Stimulated activated CD4-positive, alpha-beta T cell treated with anti-CD3 and anti-CD28 coated beads, Interleukin-15, amount 100 ng/mL, for 24 hours (primary cell): ENCODE data around the gene RECQL.
A peak's percentile ranks its signal among the peaks of the same experiment; 100 is the strongest.

Experiments used
- DNase-seq: peaks from one replicate; pipeline ENCODE4 v3.0.0-alpha.2; 2020

The RECQL gene, protein sequence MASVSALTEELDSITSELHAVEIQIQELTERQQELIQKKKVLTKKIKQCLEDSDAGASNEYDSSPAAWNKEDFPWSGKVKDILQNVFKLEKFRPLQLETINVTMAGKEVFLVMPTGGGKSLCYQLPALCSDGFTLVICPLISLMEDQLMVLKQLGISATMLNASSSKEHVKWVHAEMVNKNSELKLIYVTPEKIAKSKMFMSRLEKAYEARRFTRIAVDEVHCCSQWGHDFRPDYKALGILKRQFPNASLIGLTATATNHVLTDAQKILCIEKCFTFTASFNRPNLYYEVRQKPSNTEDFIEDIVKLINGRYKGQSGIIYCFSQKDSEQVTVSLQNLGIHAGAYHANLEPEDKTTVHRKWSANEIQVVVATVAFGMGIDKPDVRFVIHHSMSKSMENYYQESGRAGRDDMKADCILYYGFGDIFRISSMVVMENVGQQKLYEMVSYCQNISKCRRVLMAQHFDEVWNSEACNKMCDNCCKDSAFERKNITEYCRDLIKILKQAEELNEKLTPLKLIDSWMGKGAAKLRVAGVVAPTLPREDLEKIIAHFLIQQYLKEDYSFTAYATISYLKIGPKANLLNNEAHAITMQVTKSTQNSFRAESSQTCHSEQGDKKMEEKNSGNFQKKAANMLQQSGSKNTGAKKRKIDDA

DNA sequence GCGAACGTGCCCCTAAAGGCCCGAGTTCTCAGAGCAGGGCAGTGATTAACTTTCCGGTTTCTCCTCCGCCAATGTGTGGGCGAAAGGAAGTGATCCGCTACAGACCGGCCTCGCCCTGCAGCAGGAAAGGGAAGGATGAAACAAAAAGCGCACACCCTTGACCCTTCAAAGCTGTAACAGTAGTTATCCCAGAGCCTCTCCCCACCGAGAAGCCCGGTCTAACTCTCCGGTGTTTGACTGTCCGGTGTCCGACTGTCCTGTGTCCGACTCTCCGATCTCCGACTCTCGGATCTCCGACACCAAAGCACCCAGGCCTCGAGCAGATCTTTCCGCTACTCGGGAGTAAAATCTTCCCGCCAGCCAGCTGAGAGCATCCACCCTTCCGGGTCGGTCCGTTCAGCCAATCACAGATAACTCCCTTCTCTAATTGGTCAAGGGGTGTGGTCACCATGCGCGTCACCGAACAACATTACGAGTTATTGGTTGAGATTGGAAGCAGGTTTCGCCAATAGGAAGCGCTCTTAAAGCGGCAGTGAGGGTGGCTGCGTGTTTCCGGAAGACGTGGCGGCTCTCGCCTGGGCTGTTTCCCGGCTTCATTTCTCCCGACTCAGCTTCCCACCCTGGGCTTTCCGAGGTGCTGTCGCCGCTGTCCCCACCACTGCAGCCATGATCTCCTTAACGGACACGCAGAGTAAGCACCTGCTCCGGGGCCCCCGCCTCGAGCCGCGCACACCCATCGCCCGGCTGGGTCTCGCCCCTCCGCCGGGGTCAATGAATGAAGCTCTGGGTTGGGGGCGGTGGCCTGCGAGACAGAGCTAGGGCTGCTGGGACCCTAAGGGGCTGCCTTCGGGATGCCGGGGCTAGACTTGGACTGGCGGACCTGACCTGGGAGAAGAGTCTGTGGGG, at the start of gene RECQL, which contains the start of gene GOLT1B:
Gene RECQL (minus strand): TSS at position 378 of the 906 bp plus-strand sequence. CDS start 2,065 bp downstream, outside the sequence.
Gene GOLT1B (plus strand): TSS at position 532 of the 906 bp plus-strand sequence. CDS start 135 bp downstream, at position 667.
- DNase-seq: peak; percentile 91

DNA sequence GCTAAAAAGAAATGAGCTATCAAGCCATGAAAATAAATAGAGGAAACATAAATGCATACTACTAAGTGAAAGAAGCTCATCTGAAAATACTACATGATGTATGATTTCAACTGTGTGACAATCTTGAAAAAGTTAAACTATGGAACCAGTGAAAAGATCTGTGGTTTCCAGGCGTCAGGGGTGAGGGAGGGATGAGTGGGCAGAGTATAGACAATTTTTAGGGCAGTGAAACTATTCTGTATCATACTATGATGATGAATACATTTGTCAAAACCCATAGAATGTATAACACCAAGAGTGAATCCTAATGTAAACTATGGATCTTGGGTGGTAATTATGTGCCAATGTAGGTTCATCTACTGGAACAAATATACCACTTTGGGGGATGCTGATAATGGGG, 46.0 kb upstream of the RECQL start:
- DNase-seq: peak; percentile 40

DNA sequence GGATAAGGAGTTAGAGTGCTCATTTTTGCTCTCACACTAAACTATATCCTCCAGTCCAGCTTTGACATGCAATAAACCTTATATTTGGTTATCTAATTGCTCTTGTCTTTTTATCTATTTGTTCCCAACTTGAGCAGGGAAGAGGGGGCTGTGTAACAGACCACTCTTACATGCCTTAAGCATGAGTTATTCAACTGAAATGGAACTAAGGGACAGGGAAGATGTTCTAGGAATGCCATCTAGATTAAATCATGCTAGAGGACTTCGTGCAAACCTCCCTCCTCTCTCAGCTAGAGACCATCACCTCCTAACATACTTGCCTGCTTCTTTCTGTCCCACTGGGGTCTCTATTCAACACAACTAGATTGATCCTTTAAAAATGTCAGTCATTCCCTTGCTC, 45.3 kb upstream of the RECQL start:
- no peak for DNase-seq

DNA sequence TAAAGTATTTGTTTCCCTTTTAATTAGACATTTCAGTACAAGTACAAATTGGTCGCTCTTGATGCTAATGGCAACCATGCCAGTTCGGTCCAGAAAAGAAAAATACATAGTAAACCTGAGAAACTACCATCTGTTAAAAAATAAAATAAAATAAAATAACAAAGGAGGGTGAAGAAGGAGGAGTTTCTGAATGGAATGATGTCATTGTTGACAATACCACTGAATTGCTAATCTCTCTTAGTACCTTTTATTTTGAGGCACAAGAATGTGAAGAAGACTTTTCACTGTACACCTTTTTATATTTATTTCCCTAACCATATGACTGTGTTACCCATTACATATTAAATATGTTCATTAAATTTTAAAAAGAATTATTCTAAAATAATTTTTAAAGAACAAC, 44.1 kb upstream of the RECQL start:
- no peak for DNase-seq

DNA sequence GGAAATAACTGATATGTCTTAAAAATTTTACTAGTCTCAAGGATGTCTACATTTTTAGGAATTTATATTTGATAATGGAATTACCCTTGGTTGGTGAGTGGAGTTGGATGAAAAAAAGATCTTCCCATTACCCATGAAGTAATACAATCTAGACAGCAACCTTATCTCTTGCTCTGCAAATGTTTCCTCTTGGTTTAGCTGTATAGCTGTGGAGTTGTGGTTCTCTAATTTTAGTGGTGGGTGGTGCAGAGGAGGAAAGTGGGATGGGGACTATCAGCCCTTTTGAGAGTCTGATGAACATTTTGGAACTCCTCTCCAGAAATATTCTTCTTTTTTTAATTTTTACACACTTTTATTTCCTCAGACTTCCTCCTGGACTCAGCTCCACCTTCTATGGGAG, 41.7 kb upstream of the RECQL start:
- no peak for DNase-seq

DNA sequence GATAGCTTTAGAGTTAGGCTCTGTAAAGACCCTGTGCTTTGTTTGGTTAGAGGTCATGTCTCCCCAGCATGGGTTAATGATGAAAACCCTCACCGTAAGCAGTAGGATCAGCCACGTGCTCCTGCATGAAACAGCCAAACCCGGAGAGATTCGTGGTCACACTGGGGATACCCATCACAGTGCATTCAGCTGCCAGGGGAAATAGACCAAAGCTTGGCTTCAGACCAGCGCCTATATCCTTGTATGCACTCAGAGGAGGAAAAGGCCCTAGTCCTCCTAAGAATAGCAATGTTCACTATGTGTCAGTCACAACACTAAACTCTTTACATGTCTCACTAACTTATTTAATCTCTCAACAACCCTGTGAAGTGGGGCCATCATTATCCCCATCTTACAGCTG, 41.0 kb upstream of the RECQL start:
- no peak for DNase-seq

DNA sequence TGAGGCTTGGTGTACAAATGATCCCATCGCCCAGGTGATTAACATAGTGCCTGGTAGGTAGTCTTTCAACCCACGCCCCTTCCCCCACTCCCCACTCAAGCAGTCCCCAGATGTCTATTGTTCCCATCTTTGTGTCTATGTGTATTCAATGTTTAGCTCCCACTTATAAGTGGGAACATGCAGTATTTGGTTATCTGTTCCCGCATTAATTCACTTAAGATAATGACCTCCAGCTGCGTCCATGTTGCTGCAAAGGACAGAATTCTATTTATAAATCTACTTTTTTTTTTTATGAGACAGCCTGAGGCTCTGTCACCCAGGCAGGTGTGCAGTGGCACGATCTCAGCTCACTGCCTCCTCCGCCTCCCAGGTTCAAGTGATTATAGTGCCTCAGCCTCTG, 40.3 kb upstream of the RECQL start:
- DNase-seq: no peak

DNA sequence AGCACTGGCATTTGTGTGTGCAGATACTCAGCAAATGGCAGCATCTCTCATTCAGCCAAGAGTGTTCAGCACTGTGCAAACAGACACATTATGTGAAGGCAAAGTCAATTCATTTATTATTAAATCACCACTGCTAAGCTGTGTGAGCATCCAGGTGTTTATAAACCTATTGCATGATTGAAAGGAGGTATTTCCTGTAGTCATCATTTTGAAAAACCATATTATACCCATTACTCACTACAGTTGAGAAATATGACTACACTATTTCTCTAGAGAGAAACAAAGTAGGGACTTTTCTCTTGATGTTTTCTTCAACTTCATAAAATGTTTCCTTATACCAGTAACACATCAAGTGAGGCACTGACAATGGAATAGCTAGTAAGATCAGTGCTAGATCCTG, 38.4 kb upstream of the RECQL start:
- DNase-seq: no peak

DNA sequence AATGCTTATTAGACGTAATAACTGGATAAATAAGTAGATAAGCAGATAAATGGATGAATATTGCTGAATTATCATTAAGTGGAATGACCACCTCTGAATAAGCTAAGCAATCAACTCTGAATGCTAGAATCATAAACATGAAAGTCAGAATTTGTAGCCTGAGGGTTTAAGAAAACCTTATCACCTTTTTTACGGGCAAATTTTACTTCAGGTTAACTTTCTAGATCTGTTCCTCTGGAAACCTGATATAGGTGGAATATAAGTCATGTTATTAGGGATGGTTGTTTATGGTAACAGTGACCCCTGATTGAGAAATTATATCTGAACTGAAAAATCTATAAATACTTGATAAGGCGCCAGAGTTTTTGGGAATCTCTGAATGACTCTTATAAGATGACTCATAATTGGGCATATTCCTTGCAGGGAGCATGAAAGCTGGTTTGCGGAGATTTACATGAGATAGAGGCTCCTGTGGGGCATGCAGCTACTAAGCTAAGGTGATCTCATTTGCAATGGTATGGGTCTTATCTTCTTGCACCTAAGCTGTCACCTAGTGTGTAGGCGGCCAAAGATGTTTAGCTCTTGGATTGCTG, 36.7 kb upstream of the RECQL start:
- no peak for DNase-seq

DNA sequence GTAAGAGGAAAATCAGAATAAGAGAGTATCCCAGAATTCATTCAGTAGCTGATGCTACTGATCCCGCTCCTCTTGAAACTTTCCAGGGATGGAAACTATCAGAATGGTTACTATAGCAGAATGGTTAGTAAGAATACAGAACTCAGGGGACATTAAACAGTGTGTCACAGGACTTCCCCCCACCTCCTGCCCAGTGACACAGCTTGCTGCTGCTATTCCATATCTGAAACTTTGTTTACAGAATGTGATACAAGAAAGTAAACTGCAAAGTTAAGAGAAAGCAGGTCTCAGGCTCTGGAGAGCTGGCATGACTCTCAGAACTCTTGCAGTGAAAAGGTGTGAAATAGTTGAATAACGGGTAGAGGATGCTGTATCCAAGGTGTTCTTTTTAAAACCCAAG, 28.0 kb upstream of the RECQL start:
- DNase-seq: no peak

DNA sequence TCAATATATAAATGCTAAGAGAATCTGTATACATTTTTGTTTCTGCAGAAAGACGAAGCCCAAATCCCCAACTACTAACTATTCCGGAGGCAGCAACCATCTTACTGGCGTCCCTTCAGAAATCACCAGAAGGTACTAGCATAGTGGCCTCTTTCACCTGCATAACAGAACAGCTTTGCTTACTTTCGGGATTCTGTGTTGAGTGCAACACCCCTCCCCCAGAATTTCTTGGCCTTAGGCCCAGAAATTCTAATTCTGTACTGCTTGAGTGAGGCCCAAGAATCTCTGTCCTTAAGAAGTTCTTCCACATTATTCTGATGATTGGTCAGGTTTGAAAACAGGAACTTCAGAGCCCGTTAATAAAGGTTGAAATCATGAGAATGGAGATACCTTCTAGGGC, 27.5 kb upstream of the RECQL start:
- DNase-seq: no peak

DNA sequence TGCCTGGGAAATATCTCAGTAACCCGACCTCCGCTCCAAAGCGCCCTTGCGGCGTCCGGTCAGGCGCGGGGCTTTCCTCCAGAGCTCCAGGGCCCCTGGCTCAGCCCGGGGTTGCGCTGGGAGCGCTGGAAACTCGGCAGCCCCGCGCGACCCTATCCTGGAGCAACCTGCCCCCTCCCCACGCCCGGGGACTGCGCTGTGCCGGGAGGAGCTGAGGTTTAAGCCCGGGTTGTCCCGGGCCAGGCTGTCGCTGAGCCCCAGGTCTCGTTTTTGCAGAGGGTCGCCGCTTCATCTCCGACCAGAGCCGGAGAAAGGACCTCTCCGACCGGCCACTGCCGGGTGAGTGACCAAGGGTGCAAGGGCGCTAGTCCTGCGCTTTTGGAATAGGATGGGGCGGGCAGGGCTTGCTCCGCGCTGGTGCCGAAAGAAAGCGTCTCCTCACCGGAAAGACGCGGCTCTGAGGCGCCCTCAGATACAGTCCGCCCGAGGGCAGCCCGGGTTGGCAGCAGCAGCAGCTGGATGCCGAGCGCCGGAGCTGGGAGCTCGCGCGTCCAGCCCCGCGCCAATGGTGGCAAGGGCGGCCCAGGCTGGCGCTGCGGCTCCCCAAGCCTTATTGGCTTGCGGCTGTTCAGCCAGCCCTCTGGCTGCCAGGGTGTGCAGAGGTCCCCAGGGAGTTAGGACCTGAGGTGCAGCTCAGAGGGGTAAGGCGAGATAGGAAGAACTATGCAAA, 26.2 kb upstream of the RECQL start:
- peak; percentile 77 for DNase-seq

DNA sequence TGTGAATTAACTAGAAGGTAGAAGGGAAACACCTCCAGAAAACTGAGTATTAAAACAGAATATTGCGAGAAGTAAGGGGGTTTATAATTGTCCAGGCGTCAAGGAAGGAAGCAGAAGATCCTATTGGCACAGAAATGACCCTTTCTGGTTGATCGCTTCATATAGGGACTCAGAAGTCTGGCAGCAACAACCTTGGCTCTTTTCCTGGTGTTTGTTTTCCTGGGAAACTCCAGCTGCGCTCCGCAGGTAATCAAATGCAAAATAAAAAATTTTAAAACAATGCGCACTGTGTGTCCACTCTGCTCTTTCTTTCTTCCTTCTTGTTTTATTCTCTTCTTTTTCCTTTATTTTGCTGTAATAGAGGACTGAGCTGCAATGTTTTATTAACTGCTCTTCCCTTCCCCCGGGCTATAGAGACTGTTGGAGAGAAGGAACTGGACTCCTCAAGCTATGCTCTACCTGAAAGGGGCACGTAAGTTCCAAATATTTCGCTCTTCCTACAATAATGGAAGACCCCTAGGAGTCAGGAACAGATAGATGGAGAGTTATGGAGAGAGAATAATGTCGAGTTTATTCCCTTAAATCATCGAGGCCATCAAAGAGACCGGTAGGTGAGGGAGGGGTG, 25.4 kb upstream of the RECQL start:
- no peak for DNase-seq

DNA sequence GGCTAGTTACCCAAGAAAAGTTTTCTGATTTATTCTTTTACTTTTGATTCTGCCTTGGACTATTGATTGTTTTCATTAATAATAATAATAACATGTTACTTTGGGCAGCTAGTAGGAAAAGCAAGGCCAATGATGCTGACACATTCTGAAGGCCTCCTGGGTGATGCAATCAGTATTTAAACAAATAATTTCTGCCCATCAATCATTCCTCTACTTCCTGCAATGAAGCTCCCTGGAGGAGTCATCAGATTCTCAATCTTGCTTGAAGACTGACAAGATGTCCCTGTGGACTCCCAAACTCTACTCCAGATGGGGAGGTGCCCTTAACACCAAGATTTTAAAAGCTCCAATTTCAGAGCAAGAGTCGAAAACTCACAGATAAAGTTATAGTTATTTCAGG, 24.6 kb upstream of the RECQL start, which contains the start of gene SPX:
Gene SPX (plus strand): TSS at position 244 of the 400 bp plus-strand sequence. CDS start 177 bp downstream, outside the sequence.
- no peak for DNase-seq

DNA sequence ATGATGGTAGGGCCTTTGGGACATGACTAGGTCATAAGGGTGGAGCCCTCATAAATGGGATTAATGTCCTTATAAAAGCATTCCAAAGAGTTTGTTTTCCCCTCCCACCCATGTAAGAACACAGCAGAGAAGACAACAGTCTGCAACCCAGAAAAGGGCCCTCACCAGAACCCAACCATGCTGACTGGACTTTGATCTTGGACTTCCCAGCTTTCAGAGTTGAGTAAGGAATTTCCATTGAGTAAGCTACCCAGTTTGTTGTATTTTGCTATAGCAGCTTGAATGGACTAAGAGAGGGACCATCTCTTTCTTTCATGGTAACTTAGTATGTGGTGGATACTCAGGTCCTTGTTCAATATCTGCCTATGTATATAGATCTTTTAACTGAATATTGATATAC, 21.7 kb upstream of the RECQL start:
- DNase-seq: no peak

DNA sequence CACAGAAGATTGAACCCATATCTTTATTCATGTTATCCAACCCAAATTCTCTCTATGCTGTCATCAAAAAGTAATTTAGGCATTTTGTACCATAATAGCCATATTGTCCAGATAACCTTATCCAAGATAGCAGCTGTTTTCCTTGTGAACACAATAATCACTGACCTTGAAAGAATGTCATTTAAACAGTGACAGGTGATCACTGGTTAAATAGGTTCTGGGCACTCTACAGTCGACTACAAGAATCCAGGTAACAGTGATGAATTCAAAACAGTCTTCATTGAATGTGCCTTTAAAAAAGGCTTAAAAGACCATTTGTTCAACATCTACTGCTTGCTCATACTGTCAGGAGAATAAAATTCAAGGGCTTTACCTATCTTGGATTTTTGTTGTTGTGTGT, 20.1 kb upstream of the RECQL start:
- DNase-seq: no peak

DNA sequence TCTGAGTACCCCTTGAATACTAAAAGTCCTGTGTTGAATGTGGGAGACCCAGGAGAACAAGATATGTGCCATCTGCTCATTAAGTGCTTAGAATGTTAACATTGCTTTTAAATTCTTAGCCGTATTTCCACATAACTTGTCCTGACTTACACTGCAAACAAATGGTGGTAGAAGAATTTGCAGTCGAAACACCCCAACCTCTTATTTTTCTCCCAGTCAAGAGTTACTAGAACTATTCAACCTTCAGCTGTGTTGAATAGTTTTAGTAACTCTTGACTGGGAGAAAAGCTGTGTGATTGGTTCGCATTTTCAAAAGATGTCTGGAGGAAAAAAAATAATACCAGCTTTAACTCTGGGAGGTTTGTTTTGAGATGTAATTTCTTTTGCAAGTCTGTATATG, 17.0 kb upstream of the RECQL start:
- no peak for DNase-seq

DNA sequence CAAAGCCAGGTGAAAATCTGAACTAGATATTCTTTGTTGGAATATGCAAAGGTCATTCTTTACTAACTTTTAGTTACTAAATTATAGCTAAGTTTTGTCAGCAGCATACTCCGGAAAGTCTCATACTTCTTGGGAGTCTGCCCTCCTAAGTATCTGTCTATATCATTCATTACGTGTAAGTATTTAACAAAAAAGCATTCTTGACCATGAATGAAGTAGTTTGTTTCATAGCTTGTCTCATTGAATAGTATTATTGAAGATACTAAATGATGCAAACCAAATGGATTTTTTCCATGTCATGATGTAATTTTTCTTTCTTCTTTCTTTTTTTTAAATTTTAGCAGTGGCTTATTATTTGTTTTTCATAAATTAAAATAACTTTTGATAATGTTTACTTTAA, 14.8 kb upstream of the RECQL start:
- no peak for DNase-seq

DNA sequence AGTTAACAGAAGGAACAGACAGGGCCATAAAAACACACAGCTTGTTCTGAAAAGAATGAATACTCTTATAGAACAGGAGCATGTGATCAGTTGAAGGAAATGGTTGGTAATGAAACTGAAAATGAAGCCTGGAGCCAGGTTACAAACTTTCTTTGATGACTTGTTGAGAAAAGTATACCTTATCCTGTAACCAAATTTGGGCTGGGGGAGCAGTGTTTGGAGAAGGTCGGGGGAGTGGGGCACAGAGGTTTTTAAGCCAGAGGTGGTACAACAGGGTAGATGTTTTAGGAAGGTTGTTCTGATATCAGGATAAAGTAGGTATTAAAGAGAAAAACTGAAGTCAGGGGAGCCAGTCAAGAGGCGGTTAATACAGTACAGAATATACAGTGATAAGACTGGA, 8.3 kb upstream of the RECQL start:
- DNase-seq: no peak

DNA sequence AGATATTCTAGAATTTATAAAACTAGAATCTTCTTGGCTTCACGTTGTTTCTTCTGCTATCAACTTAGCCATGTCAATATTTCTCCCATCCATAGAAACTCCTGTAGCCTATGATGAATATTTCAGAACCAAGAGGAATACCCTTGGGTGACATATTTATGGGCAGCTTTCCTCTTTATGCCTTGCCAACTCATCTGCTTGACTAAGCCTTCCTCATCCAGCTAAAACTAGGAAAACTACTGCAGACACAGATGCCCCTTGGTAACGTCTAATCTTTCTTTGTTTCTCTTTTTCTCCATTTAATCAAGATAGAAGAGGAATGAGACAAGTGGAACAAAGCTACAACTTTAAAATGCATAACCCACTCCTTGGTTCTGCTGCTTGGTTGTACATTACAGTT, 6.4 kb upstream of the RECQL start:
- DNase-seq: no peak

DNA sequence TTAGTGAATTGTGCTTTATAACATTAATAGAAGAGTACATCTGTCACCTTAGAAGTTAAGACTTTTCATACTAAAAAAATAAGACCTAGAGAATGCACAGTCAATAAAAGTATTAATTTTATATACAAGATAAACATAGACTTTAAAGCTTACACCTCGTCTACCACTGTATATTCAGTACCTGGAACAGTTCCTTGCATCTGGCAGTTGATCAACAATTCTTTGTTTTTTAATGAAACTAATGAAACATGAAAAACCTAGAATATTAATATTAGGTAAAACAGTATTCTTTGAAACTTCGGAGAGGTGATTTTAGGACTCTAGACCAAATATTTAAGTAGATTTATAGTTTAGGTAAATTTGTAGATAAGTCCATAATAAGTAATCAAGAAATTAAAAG, 4.5 kb upstream of the RECQL start:
- DNase-seq: no peak

DNA sequence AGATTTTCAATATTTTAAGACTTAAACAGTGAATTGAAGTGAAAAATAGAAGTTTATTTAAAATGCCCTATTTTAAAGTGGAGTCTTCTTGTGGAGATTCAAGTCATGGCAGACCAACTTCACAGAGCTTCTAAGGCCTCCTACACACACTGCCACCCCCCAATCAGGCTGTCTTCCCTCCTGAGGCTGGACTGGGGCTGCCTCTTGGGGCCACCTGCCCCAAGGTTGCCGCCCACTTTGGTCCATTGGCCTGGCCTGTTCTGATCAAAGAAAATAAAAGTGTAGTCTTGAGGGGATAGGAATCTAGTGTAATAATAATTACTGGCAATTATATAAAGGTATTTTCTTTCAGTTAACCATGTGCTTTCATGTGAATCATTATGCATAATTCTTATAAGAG, 1.4 kb upstream of the RECQL start:
- no peak for DNase-seq
